Measurements from ENCODE around the gene EVX2. TPM values are rescaled to one million over a fixed set of nuclear protein-coding genes. Genes with fewer than 3 reads are reported as not detected.

Gene EVX2
- total and polyA plus RNA-seq, 10 donors: not detected

DNA sequence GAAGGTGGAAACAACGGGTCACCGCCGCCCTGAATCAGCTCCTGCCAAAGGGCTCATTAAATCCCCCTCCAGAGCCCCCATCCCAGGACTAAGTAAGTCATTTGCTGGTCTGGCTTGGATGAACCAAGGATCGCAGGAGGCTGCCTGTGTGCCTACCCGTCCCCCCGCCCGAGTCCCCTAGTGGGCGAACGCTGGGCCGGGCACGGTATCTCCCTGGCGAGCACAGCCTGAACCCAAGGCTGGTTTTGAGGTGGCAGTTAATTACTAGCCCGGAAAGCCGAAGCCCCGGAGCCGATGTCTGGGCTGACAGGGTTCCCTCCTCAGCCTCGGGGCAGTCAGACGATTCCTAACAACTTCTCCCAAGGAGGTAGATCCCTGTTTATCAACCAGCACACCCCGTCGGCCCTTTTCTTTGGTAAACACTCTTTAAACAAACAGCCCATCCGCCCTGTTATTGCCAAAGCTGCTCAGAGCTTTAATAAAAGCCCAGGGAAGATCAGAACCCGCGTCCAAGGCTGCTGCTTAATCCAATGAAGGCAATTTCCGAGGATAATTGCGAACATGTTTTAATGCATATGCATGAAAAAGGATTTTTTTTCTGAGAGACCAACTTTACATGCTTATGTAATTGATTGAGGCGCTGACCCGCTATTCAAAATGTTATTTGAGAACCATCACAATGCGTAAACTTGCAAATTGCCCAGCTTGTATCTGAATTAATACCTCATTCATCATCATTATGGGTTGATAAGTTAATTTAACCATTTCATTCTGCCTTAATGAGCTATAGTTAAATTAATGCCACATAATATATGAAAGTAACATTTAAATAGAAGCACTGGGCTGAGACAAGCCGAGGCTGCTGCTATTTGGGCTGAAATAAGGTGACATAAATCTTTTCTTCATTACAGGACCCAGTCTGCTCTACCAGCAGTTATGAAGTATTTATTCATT lies 10.5 kb downstream of the EVX2 start:
- Histone ChIP-seq H3K4me1 (peaks cover 0 to 17% (median 8%) of the 10 kb centered on the region in 6 donors), H3K9me3 (peaks cover 0 to 6% (median 0%) of the 10 kb centered on the region in 8 donors), H3K36me3 (no peaks in the 10 kb centered on the region), H3K27me3 (replicated peaks in 1 of 7) (peaks cover 14 to 100% (median 100%) of the 10 kb centered on the region in 7 donors), H3K27ac (no peak overlapping the region), H3K4me3 (no peak overlapping the region)
- TF ChIP-seq POLR2AphosphoS5 (IDR thresholded peaks at IDR 0.05) (no peak), POLR2A (IDR thresholded peaks at IDR 0.05) (no peak)
- TF ChIP-seq, protein P1, sequence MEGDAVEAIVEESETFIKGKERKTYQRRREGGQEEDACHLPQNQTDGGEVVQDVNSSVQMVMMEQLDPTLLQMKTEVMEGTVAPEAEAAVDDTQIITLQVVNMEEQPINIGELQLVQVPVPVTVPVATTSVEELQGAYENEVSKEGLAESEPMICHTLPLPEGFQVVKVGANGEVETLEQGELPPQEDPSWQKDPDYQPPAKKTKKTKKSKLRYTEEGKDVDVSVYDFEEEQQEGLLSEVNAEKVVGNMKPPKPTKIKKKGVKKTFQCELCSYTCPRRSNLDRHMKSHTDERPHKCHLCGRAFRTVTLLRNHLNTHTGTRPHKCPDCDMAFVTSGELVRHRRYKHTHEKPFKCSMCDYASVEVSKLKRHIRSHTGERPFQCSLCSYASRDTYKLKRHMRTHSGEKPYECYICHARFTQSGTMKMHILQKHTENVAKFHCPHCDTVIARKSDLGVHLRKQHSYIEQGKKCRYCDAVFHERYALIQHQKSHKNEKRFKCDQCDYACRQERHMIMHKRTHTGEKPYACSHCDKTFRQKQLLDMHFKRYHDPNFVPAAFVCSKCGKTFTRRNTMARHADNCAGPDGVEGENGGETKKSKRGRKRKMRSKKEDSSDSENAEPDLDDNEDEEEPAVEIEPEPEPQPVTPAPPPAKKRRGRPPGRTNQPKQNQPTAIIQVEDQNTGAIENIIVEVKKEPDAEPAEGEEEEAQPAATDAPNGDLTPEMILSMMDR (IDR thresholded peaks at IDR 0.05 in 8 of 11, conservative IDR thresholded peaks at IDR 0.05 in 3 of 11): no peak
- intact Hi-C loops (cut with DNase I; ENCODE audit: low total_unique reads): no loop called here
- DNase-seq: no peak
- 5 to 6% (median 6%) methylated on average over 26 to 29 of the region's 29 CpGs for WGBS, 5 donors

- TF ChIP-seq, protein P1 (IDR thresholded peaks at IDR 0.05 in 8 of 11, conservative IDR thresholded peaks at IDR 0.05 in 3 of 11): no peak
- TF ChIP-seq POLR2A (IDR thresholded peaks at IDR 0.05) (no peak), POLR2AphosphoS5 (IDR thresholded peaks at IDR 0.05) (no peak)
- no peak overlapping the region for H3K27ac ChIP-seq
- DNase-seq: no peak
- 26 to 35% (median 33%) methylated on average over 5 of the region's 5 CpGs for WGBS, 5 donors
- H3K36me3 ChIP-seq: no peaks in the 10 kb centered on the region
- H3K4me1 ChIP-seq: peaks cover 0 to 27% (median 16%) of the 10 kb centered on the region in 6 donors
- intact Hi-C loops (cut with DNase I; ENCODE audit: low total_unique reads): no loop called here
- H3K9me3 ChIP-seq: peaks cover 0 to 6% (median 0%) of the 10 kb centered on the region in 8 donors
- H3K4me3 ChIP-seq: no peak overlapping the region
- peaks cover 14 to 100% (median 100%) of the 10 kb centered on the region in 7 donors for H3K27me3 ChIP-seq (replicated peaks in 1 of 7)
Measured at GRCh38 chr2:176072292-176072669, 11.5 kb downstream of the EVX2 start.

DNA sequence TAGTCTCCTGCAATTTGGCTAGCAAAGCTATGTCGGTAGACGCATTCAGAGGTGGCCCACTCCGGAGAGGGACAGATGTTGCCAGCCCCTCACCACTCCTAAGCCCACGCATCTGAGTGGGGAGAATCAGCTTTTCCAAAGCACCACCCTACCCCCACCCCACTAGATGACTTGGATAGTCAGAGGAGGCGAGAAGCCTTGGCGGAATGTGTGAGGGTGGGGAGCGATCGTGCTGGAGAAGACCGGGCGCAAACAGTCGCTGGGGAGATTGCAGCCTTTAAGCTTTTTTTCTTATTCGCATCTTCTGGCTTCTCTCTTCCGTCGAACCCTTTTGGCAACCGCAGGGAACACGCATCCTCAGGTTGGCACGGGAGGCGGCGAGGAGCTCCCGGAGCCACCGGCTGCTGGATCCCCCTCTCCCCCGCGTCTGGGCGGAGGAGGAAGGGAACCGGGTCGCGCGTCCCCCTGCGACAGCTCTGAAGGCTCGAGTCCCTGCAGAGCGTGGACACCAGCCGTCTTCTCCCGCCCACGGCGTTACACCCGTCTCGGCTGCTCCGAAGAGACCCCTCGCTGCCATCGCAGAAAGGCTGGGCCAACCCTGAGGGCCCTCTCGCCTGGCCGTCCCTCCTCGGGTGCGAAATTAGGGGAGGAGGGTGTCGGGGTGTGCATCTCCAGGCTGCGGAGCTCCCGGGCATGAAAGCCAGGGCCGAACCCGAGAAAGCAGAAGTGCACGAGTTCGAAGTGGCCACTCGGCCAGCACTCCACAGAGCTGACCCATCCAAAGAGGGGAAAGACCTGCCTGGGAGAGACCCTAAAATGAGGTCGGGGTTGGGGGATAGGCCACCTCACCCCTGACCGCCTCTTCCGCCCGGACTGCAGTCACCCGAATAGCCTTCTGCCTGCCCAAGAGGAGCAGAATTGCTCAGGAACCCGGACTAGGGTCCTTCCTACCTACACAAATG lies 12.2 kb downstream of the EVX2 start:
- TF ChIP-seq POLR2AphosphoS5 (IDR thresholded peaks at IDR 0.05) (no peak), POLR2A (IDR thresholded peaks at IDR 0.05) (no peak)
- TF ChIP-seq, protein P1 (IDR thresholded peaks at IDR 0.05 in 8 of 11, conservative IDR thresholded peaks at IDR 0.05 in 3 of 11): no peak
- H3K36me3 ChIP-seq: no peaks in the 10 kb centered on the region
- H3K27ac ChIP-seq: no peak overlapping the region
- H3K9me3 ChIP-seq: peaks cover 0 to 6% (median 0%) of the 10 kb centered on the region in 8 donors
- peaks cover 14 to 100% (median 100%) of the 10 kb centered on the region in 7 donors for H3K27me3 ChIP-seq (replicated peaks in 1 of 7)
- DNase-seq: no peak
- 6 to 21% (median 9%) methylated on average over 39 to 58 of the region's 58 CpGs for WGBS, 5 donors
- H3K4me1 ChIP-seq: peaks cover 5 to 33% (median 23%) of the 10 kb centered on the region in 6 donors
- intact Hi-C loops (cut with DNase I; ENCODE audit: low total_unique reads): no loop called here
- no peak overlapping the region for H3K4me3 ChIP-seq
